ENCODE data around the gene RASD2.

DNA sequence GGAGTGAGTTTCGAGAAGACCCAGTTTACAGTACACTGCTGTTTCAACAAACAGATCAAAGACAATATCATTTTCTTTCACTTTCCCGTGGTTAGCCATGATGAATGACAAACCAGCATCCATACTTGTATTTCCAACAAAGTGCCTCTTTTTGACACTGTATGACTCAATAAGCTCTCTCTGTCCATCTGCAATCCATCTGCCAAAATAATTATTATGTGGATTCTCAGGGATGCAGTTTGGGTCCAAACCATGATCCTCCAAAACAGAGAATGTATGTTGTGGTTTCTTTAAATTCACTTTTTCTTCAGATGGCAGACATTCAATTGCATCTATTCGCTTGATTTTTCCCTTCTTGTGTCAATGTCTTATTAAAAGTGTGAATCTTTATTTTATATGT is 37.8 kb upstream of the RASD2 start:
- no peak for TF ChIP-seq POLR2AphosphoS5 (IDR thresholded peaks at IDR 0.05; ENCODE audit: low read depth, low read length)
- no peak for TF ChIP-seq POLR2A (IDR thresholded peaks at IDR 0.05; ENCODE audit: low read depth, low read length)
- no peak for TF ChIP-seq TAF1 (IDR thresholded peaks at IDR 0.05; ENCODE audit: borderline replicate concordance, low read depth, low read length)
